Type B pancreatic cell (in vitro differentiated cells): ENCODE data around the gene PHLPP1. TPM values are rescaled to one million over a fixed set of nuclear protein-coding genes. Genes with fewer than 3 reads are reported as not detected.
A peak's percentile ranks its signal among the peaks of the same experiment; 100 is the strongest.

ENCODE experiments used
- DNase-seq: peaks from one replicate; pipeline ENCODE4 v3.0.0; 2021; ENCODE audit warnings: mixed read lengths; ENCODE audit not compliant: unreplicated experiment; ENCODE audit errors: extremely low spot score
- H3K27ac Mint-ChIP-seq: 2 replicates; pipeline ENCODE4 v1.8.0; 2021; ENCODE audit warnings: mild to moderate bottlenecking, mixed read lengths
- H3K27me3 Mint-ChIP-seq: 2 replicates; pipeline ENCODE4 v1.8.0; 2021; ENCODE audit warnings: mixed read lengths
- H3K36me3 Mint-ChIP-seq: 2 replicates; pipeline ENCODE4 v1.8.0; 2021; ENCODE audit warnings: mixed read lengths
- H3K4me1 Mint-ChIP-seq: one replicate; pipeline ENCODE4 v1.8.0; 2021; ENCODE audit warnings: mixed read lengths; ENCODE audit not compliant: unreplicated experiment
- H3K4me3 Mint-ChIP-seq: 2 replicates; pipeline ENCODE4 v1.8.0; 2021; ENCODE audit warnings: mild to moderate bottlenecking, mixed read lengths
- H3K9me3 Mint-ChIP-seq: 2 replicates; pipeline ENCODE4 v1.8.0; 2021; ENCODE audit warnings: mixed read lengths
- CTCF ChIP-seq: fragments of 200-600 bp; sonication (generic); conservative IDR thresholded peaks from 2 replicates; pipeline ENCODE4 v1.5.0; 2021; ENCODE audit warnings: antibody characterized with exemption, mild to moderate bottlenecking
- total RNA-seq: library from RNA; stranded (reverse); gene quantifications from 2 replicates; pipeline ENCODE4 v1.2.1, GENCODE V29; 2021; ENCODE audit warnings: low replicate concordance

PHLPP1 gene
- total RNA-seq, 1 donor from 2014 or later: 28.5 TPM

DNA sequence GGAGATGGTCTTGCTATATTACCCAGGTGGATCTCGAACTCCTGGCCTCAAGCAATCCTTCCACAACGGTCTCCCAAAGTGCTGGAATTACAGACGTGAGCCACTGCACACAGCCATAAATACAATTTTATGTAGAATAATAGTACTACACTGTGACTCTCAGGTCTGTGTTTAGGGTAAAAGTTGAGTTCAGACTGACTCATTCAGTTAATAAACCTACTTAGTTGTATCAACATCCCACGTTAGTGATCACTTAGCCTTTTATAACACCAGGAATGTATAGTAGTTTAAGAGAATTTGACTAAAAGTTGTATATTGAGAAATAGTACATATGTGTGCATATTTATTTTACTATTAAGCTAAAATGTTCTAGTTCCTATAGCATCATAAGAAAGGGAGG, 237.5 kb downstream of the PHLPP1 start:
- Mint-ChIP-seq H3K4me3 (no peak overlapping the region), H3K9me3 (no peaks in the 10 kb centered on the region), H3K27me3 (no peaks in the 10 kb centered on the region), H3K4me1 (no peaks in the 10 kb centered on the region), H3K36me3 (peaks cover 17% of the 10 kb centered on the region), H3K27ac (no peak overlapping the region)
- TF ChIP-seq CTCF: no peak
- DNase-seq: no peak

GRCh38 chr18:62953663-62954062, 238.3 kb downstream of the PHLPP1 start:
- no peaks in the 10 kb centered on the region for H3K27me3 Mint-ChIP-seq
- no peaks in the 10 kb centered on the region for H3K4me1 Mint-ChIP-seq
- no peak for DNase-seq
- H3K9me3 Mint-ChIP-seq: no peaks in the 10 kb centered on the region
- no peak overlapping the region for H3K4me3 Mint-ChIP-seq
- H3K27ac Mint-ChIP-seq: no peak overlapping the region
- H3K36me3 Mint-ChIP-seq: peaks cover 13% of the 10 kb centered on the region
- no peak for TF ChIP-seq CTCF

GRCh38 chr18:62954366-62954765, 239.0 kb downstream of the PHLPP1 start:
- Mint-ChIP-seq H3K4me3 (no peak overlapping the region), H3K27ac (no peak overlapping the region), H3K9me3 (no peaks in the 10 kb centered on the region), H3K36me3 (peaks cover 17% of the 10 kb centered on the region), H3K27me3 (no peaks in the 10 kb centered on the region), H3K4me1 (no peaks in the 10 kb centered on the region)
- TF ChIP-seq CTCF: no peak
- no peak for DNase-seq

DNA sequence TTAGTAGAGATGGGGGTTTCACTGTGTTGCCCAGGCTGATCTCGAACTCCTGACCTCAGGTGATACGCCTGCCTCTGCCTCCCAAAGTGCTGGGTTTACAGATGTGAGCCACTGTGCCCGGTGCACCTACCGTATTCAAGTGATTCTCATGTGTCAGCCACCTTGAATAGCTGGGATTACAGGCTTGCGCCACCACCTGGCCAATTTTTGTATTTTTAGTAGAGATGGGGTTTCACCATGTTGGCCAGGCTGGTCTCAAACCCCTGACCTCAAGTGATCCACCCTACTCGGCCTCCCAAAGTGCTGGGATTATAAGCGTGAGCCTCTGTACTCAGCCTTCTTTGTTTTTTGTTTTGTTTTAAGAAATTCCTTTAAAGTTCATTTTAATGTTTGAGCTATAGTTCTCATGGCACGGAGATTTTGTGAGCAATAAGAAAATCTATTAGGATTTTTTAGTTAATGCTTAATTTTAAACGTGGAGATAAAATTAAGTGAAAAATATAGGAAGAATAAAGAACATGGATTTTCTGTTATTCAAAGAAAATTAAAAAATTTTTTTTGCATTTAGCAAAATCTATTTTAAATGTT, 242.6 kb downstream of the PHLPP1 start:
- H3K36me3 Mint-ChIP-seq: peaks cover 15% of the 10 kb centered on the region
- no peak overlapping the region for H3K4me3 Mint-ChIP-seq
- DNase-seq: no peak
- H3K27me3 Mint-ChIP-seq: no peaks in the 10 kb centered on the region
- TF ChIP-seq CTCF: peak; percentile 67
- peaks cover 4% of the 10 kb centered on the region for H3K4me1 Mint-ChIP-seq
- no peaks in the 10 kb centered on the region for H3K9me3 Mint-ChIP-seq
- no peak overlapping the region for H3K27ac Mint-ChIP-seq

DNA sequence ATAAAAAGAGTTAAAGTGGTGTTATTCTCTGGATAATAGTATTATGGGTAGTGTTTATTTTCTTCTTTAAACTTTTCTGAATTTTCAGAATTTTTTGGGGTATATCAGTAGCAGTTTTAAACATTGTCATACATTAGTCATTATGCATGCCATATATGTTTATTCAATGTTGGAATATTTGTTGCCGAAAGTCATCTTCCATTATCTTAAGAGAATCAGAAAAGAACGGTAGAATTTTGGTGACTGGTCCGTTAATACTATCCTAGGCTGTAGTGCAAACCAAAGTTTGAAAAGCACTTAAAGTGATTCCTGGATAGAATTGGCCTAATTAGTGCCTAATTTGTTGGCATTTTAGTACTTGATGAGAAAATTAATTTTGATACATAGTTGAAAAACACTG, 244.1 kb downstream of the PHLPP1 start:
- H3K27me3 Mint-ChIP-seq: no peaks in the 10 kb centered on the region
- TF ChIP-seq CTCF: no peak
- H3K4me3 Mint-ChIP-seq: no peak overlapping the region
- no peak for DNase-seq
- H3K4me1 Mint-ChIP-seq: peaks cover 10% of the 10 kb centered on the region
- H3K36me3 Mint-ChIP-seq: peaks cover 21% of the 10 kb centered on the region
- H3K27ac Mint-ChIP-seq: no peak overlapping the region
- H3K9me3 Mint-ChIP-seq: no peaks in the 10 kb centered on the region

GRCh38 chr18:62963507-62963906, 248.2 kb downstream of the PHLPP1 start:
- Mint-ChIP-seq H3K27ac (peak overlapping the region; percentile 7), H3K4me1 (peaks cover 10% of the 10 kb centered on the region), H3K36me3 (peaks cover 29% of the 10 kb centered on the region), H3K9me3 (no peaks in the 10 kb centered on the region), H3K4me3 (no peak overlapping the region), H3K27me3 (no peaks in the 10 kb centered on the region)
- TF ChIP-seq CTCF: no peak
- no peak for DNase-seq
